Activated CD8-positive, alpha-beta T cell treated with anti-CD3 and anti-CD28 coated beads for 36 hours (primary cell): ENCODE data around the gene DDX47. TPM values are rescaled to one million over a fixed set of nuclear protein-coding genes. Genes with fewer than 3 reads are reported as not detected.

ENCODE experiments used
- ATAC-seq: fragments of 200-7000 bp; cut with Tn5 transposase; one replicate; pipeline ENCODE4 v1.10.0; 2021; ENCODE audit warnings: mild to moderate bottlenecking, moderate library complexity
- CTCF ChIA-PET: fragments of 350-600 bp; sonication (Branson Sonifier 250); formaldehyde crosslinking; loops from one replicate; lab custom pipeline; 2021; ENCODE audit warnings: antibody characterized with exemption; lab: Charles Lee
- POLR2A ChIA-PET: fragments of 350-600 bp; sonication (Branson Sonifier 250); formaldehyde crosslinking; loops from one replicate; lab custom pipeline; 2021; ENCODE audit warnings: antibody characterized with exemption; lab: Charles Lee
- DNase-seq: peaks from one replicate; pipeline ENCODE4 v3.0.0-alpha.2; 2020
- H3K27ac Mint-ChIP-seq: one replicate; pipeline ENCODE4 v1.8.0; 2021; ENCODE audit warnings: mild to moderate bottlenecking, mixed read lengths
- H3K27me3 Mint-ChIP-seq: one replicate; pipeline ENCODE4 v1.8.0; 2021; ENCODE audit warnings: mixed read lengths
- H3K36me3 Mint-ChIP-seq: one replicate; pipeline ENCODE4 v1.8.0; 2021; ENCODE audit warnings: low read depth, mixed read lengths
- H3K4me1 Mint-ChIP-seq: one replicate; pipeline ENCODE4 v1.8.0; 2021; ENCODE audit warnings: low read depth, mixed read lengths
- H3K4me3 Mint-ChIP-seq: one replicate; pipeline ENCODE4 v1.8.0; 2021; ENCODE audit warnings: mild to moderate bottlenecking, moderate library complexity, mixed read lengths
- H3K9me3 Mint-ChIP-seq: one replicate; pipeline ENCODE4 v1.8.0; 2021; ENCODE audit warnings: mixed read lengths
- intact Hi-C: fragments of 100-400 bp; cut with micrococcal nuclease; formaldehyde crosslinking; loops from one replicate; pipeline ENCODE4 v1.10.0; 2022
- total RNA-seq, 2 experiments: library from RNA; stranded (reverse); gene quantifications; one replicate each; pipeline ENCODE4 v1.2.3, GENCODE V29; 2021
- TF ChIP-seq, protein P1 (sequence below): fragments of 200-600 bp; IDR thresholded peaks from one replicate; pipeline ENCODE4 v1.8.0; 2022; ENCODE audit warnings: antibody characterized with exemption, mild to moderate bottlenecking

Gene DDX47
- total RNA-seq, 2 experiments from 2014 or later = 86.0 to 96.9 TPM

DNA sequence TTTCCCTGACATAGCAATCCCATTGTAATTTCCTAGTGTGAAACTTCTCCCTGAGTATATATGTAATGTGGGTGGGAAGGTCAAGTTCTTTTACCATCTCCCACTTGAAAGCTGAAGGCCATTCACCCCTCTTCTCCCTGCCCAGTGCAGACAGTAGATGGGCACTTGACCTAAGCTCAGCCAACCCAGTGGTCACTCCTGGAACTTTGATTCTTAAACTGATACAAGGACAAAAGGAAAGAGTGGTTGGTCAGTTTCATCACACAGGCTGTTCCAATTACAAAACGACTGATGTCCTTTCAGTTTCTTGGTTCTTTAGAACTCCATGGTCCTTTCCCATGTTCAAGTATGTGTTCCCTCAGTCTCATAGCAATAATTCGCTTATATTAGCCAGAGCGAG is 36.1 kb upstream of the DDX47 start:
- no peak overlapping the region for H3K4me3 Mint-ChIP-seq
- TF ChIP-seq, protein P1, sequence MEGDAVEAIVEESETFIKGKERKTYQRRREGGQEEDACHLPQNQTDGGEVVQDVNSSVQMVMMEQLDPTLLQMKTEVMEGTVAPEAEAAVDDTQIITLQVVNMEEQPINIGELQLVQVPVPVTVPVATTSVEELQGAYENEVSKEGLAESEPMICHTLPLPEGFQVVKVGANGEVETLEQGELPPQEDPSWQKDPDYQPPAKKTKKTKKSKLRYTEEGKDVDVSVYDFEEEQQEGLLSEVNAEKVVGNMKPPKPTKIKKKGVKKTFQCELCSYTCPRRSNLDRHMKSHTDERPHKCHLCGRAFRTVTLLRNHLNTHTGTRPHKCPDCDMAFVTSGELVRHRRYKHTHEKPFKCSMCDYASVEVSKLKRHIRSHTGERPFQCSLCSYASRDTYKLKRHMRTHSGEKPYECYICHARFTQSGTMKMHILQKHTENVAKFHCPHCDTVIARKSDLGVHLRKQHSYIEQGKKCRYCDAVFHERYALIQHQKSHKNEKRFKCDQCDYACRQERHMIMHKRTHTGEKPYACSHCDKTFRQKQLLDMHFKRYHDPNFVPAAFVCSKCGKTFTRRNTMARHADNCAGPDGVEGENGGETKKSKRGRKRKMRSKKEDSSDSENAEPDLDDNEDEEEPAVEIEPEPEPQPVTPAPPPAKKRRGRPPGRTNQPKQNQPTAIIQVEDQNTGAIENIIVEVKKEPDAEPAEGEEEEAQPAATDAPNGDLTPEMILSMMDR = no peak
- peaks cover 2% of the 10 kb centered on the region for H3K9me3 Mint-ChIP-seq
- ChIA-PET CTCF (interaction anchor here (1.4 kb wide), 1 partner anchor 10 kb away, joined by 3 read pairs; no protein-coding TSS in a partner anchor), POLR2A (no interaction called here)
- intact Hi-C loops = no loop called here
- no peak for DNase-seq
- no peaks in the 10 kb centered on the region for H3K27me3 Mint-ChIP-seq
- no peak overlapping the region for H3K27ac Mint-ChIP-seq
- no peaks in the 10 kb centered on the region for H3K36me3 Mint-ChIP-seq
- ATAC-seq = no peak
- H3K4me1 Mint-ChIP-seq = no peaks in the 10 kb centered on the region

DNA sequence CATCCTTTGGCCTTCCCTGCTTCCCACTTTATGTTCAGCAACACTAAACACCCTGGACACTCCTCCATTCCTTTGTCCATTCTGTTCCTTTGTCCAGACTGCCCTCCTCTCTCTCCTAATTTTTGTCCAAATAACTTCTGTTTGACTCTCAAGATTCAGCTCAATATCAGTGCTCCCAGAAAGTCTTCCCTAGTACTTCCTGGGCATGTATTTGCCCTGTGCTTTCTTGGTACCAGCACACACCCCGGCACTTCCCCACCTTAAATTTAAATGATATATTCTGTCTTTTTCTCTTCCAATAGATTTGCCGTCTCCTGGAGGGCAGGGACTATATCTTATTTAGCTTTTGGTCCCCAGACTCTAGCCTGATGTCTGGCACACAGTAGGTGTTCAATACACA is 34.1 kb upstream of the DDX47 start:
- H3K4me1 Mint-ChIP-seq = no peaks in the 10 kb centered on the region
- no peak overlapping the region for H3K4me3 Mint-ChIP-seq
- no peaks in the 10 kb centered on the region for H3K27me3 Mint-ChIP-seq
- H3K36me3 Mint-ChIP-seq = no peaks in the 10 kb centered on the region
- intact Hi-C loops = no loop called here
- ATAC-seq (no peak), DNase-seq (no peak)
- TF ChIP-seq, protein P1 = no peak
- no peaks in the 10 kb centered on the region for H3K9me3 Mint-ChIP-seq
- ChIA-PET POLR2A (interaction anchor here (0.6 to 1.6 kb wide), 2 partner anchors 9 to 17 kb away, joined by 3 to 4 read pairs; no protein-coding TSS in a partner anchor), CTCF (interaction anchor here (1.2 kb wide), 1 partner anchor 58 kb away, joined by 3 read pairs; no protein-coding TSS in a partner anchor)
- no peak overlapping the region for H3K27ac Mint-ChIP-seq

DNA sequence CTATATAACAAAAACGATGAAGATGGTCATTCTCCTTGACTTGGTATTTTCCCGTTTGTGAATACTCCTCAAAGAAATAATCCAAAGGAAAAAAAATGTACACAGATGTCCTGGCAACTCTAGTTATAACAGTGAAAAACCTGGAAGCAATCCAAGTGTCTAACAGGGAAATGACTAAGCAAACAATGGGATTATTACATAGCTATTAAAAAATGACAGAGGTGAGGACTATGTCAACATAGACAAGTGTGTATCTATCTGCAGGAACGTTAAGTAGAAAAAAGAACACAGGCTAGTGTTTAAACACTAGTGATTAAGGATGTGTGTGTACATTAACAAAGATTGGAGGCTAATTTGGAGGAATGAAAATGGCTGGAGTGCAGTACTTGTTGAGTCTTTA is 33.6 kb upstream of the DDX47 start:
- H3K36me3 Mint-ChIP-seq = no peaks in the 10 kb centered on the region
- peaks cover 2% of the 10 kb centered on the region for H3K4me1 Mint-ChIP-seq
- H3K27me3 Mint-ChIP-seq = no peaks in the 10 kb centered on the region
- intact Hi-C loops = no loop called here
- H3K27ac Mint-ChIP-seq = no peak overlapping the region
- POLR2A ChIA-PET = interaction anchor here (0.6 to 1.6 kb wide), 2 partner anchors 8 to 16 kb away, joined by 3 to 4 read pairs; no protein-coding TSS in a partner anchor
- no peak overlapping the region for H3K4me3 Mint-ChIP-seq
- no peak for DNase-seq
- H3K9me3 Mint-ChIP-seq = no peaks in the 10 kb centered on the region
- TF ChIP-seq, protein P1 = no peak
- CTCF ChIA-PET = interaction anchor here (1.2 kb wide), 1 partner anchor 57 kb away, joined by 3 read pairs; no protein-coding TSS in a partner anchor
- no peak for ATAC-seq

DNA sequence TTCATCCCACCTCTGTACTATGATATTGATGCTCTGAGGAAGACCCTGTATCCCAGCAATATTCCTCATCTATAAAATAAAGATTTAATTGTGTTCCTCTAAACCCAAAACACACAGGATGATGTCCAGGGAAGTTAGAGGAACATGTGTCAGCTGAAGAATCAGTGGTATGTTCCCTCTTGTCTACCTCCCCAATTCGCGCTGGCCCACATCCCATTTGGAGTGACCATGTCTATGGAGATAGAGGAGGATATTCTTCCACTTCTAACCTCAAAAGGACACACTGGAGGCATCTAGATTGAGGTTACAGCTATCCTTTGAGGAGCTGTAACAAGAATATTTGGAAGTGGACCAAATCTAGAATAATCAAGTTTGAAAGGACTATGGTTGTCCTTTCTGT is 29.0 kb upstream of the DDX47 start:
- Mint-ChIP-seq H3K9me3 (no peaks in the 10 kb centered on the region), H3K27ac (no peak overlapping the region), H3K27me3 (no peaks in the 10 kb centered on the region), H3K4me3 (no peak overlapping the region), H3K4me1 (peaks cover 34% of the 10 kb centered on the region), H3K36me3 (peaks cover 2% of the 10 kb centered on the region)
- DNase-seq = no peak
- CTCF ChIA-PET = interaction anchor here (1.0 to 6.7 kb wide), 2 partner anchors 18 to 47 kb away, joined by 3 to 108 read pairs; no protein-coding TSS in a partner anchor
- intact Hi-C loops = no loop called here
- TF ChIP-seq, protein P1 = no peak
- no peak for ATAC-seq
- POLR2A ChIA-PET = no interaction called here

DNA sequence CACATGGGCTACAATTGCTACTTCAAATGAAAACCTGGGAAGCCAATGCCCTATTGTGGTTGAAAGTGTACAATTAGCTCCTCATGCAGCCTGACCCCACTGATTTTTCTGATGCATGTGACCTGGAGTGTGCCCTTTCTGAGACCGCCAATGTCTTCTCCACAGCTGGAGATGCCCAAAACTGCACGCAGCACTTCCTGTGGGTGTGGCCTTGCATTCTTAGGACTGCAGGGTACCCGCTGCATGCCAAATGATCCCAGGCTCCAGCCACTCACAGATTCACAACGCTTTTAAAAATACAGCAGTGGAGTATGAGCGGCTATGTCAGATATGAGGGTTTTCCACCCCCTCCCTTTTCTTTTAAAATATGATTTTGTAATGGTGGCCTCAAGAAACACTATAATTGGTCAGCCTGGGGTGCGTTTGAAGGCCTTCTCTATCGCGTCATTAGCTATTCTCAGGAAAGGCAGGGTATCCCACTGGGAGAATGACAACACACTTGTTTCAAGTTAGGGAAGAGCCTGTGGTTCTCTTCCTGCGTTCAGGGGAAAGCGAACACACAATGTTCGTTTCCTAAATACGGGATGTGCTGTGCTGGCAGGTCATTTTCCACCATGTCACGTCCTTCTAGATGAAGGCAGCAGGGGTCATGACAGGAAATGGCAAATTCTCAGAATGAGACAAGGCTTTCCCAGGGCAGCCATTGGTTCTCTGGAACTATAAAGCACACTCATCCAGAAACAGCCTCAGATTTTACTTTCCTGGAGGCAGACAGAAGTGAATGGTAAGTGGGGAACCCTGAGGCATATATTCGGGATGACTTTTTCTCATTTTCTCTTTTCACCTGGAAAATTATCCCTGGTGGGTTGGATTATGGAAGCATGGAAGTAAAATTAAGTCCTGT is 28.0 kb upstream of the DDX47 start, which contains the start of gene APOLD1:
APOLD1 (plus strand) TSS at position 749 of the 904 bp plus-strand sequence; CDS start at position 782, 33 bp downstream.
- TF ChIP-seq, protein P1 = no peak
- no peak for DNase-seq
- intact Hi-C loops = no loop called here
- Mint-ChIP-seq H3K36me3 (peaks cover 2% of the 10 kb centered on the region), H3K9me3 (no peaks in the 10 kb centered on the region), H3K4me1 (peaks cover 36% of the 10 kb centered on the region), H3K4me3 (peak within 1 kb of the TSS; percentile 86), H3K27ac (peak within 1 kb of the TSS; percentile 76), H3K27me3 (no peaks in the 10 kb centered on the region)
- ChIA-PET CTCF (interaction anchor here (0.6 to 6.7 kb wide), 2 partner anchors 17 to 131 kb away, joined by 3 to 108 read pairs; no protein-coding TSS in a partner anchor), POLR2A (no interaction called here)
- no peak for ATAC-seq
